ENCODE results near the gene OR56B4.

The OR56B4 gene

GRCh38 chr11:6151117-6151516, 43.6 kb downstream of the OR56B4 start:
- DNase-seq (ENCODE audit: low spot score), result no peak

- no peak for DNase-seq (ENCODE audit: low spot score)
Observed at GRCh38 chr11:6152126-6152525, 44.6 kb downstream of the OR56B4 start.

GRCh38 chr11:6156628-6157359, 49.3 kb downstream of the OR56B4 start:
- no peak for DNase-seq (ENCODE audit: low spot score)
